Testis (tissue), 2 donors: ENCODE data around the gene APBB3.

Experiments used
- POLR2A ChIP-seq: fragments of 450-650 bp; IDR thresholded peaks from one replicate; pipeline ENCODE4 v1.6.1; 2017; ENCODE audit warnings: antibody characterized with exemption, mild to moderate bottlenecking, moderate library complexity
- TF ChIP-seq, protein P1 (sequence below), 3 experiments: fragments of 450-650 bp in 2 of 3; fragments of 200-600 bp in 1 of 3; sonication (generic) in 1 of 3; IDR thresholded peaks; one replicate each; pipeline ENCODE4 v1.5.1; 2016 to 2019; ENCODE audit warnings: antibody characterized with exemption in 3 of 3, mild to moderate bottlenecking in 2 of 3, moderate library complexity in 1 of 3

- TF ChIP-seq, protein P1, sequence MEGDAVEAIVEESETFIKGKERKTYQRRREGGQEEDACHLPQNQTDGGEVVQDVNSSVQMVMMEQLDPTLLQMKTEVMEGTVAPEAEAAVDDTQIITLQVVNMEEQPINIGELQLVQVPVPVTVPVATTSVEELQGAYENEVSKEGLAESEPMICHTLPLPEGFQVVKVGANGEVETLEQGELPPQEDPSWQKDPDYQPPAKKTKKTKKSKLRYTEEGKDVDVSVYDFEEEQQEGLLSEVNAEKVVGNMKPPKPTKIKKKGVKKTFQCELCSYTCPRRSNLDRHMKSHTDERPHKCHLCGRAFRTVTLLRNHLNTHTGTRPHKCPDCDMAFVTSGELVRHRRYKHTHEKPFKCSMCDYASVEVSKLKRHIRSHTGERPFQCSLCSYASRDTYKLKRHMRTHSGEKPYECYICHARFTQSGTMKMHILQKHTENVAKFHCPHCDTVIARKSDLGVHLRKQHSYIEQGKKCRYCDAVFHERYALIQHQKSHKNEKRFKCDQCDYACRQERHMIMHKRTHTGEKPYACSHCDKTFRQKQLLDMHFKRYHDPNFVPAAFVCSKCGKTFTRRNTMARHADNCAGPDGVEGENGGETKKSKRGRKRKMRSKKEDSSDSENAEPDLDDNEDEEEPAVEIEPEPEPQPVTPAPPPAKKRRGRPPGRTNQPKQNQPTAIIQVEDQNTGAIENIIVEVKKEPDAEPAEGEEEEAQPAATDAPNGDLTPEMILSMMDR (IDR thresholded peaks at IDR 0.05), result no peak
- no peak for TF ChIP-seq POLR2A
Measured at GRCh38 chr5:140546851-140547507, 17.4 kb downstream of the APBB3 start.
